ENCODE results near the gene UCHL3. TPM values are rescaled to one million over a fixed set of nuclear protein-coding genes. Genes with fewer than 3 reads are reported as not detected.

Gene UCHL3
- total RNA-seq = 10 to 100 TPM; 42.9 to 50.7 TPM

DNA sequence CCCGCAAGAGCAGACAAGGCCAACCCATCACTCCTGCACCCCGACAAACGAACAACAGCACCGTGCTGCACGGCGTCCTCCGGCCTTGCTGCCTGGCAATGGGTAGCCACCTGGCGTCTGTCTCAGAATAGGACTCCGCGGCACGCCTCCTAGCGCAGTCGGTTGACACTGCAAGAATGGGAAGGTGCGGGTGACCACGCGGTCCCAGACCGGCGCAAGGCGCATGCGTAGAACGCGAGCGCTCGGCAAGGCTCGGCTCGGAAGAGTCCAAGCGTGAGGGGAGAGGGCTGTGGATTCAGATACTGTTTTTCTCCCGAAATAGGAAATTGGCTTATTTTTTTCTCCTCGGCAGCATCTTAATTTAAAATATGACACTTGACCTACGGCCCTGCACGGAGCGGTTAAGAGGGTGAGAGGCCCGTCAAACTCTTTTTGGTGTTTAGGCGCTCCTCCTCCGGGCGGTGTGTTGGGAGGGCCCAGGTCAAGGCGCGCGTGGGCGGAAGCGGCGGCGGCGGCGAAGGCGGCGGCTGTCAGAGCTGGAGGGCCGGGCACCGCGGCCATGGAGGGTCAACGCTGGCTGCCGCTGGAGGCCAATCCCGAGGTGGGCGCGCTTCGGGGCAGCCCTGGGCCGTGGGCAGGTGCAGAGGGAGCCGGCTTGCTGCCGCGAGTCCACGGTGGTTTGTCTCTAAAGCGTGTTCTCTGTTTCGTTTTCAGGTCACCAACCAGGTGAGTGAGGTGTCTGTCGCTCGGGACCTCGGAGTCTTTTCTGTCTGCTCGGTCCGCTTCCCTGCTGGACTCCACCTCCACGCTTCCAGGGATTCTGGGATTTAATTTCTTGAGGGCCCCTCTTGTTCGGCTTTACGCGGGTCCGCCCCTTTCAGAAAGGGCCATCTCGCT is at the start of gene UCHL3:
TSS of gene UCHL3 (plus strand) at position 530 of the 897 bp plus-strand sequence. CDS start at position 560, 30 bp downstream.
- DNase-seq = peak; percentile 98
- TF ChIP-seq, protein P1, sequence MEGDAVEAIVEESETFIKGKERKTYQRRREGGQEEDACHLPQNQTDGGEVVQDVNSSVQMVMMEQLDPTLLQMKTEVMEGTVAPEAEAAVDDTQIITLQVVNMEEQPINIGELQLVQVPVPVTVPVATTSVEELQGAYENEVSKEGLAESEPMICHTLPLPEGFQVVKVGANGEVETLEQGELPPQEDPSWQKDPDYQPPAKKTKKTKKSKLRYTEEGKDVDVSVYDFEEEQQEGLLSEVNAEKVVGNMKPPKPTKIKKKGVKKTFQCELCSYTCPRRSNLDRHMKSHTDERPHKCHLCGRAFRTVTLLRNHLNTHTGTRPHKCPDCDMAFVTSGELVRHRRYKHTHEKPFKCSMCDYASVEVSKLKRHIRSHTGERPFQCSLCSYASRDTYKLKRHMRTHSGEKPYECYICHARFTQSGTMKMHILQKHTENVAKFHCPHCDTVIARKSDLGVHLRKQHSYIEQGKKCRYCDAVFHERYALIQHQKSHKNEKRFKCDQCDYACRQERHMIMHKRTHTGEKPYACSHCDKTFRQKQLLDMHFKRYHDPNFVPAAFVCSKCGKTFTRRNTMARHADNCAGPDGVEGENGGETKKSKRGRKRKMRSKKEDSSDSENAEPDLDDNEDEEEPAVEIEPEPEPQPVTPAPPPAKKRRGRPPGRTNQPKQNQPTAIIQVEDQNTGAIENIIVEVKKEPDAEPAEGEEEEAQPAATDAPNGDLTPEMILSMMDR (IDR thresholded peaks at IDR 0.05) = peak; percentile 81
- Histone ChIP-seq H3K9ac (ENCODE audit: low read depth in 2 of 2, low read length in 2 of 2) (peak within 1 kb of the TSS; percentile 77 to 97), H3K36me3 (no peaks in the 10 kb centered on the region), H3K27me3 (no peaks in the 10 kb centered on the region), H3K4me1 (no peaks in the 10 kb centered on the region), H3K9me3 (no peaks in the 10 kb centered on the region), H3K27ac (peak within 1 kb of the TSS; percentile 70), H3K4me3 (peak within 1 kb of the TSS; percentile 71)
- intact Hi-C loops (cut with DNase I) = no loop called here

DNA sequence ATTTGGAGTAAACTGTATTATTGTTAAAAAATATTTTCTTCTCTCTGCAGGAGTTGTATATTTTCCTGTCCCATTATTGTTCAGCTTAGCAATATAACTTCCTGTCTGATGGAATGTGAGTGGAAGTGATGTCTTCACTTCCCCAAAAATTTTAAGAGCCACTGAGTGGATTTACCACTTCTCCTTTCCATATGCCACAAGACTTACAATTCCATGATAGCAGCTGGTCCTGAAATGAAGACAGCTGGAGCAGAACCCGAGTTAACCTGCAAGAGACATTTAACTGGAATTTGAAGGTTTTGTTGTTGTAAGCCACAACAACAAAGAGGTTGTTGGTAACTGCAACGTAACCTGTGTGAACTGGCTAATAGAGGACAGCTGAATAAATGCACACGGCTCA is 44.3 kb upstream of the UCHL3 start:
- no peaks in the 10 kb centered on the region for H3K4me1 ChIP-seq
- TF ChIP-seq, protein P1 (IDR thresholded peaks at IDR 0.05) = no peak
- DNase-seq = no peak
- H3K27ac ChIP-seq = no peak overlapping the region
- H3K9ac ChIP-seq (ENCODE audit: low read depth in 2 of 2, low read length in 2 of 2) = no peak overlapping the region
- intact Hi-C loops (cut with DNase I) = no loop called here
- no peaks in the 10 kb centered on the region for H3K36me3 ChIP-seq
- H3K27me3 ChIP-seq = no peaks in the 10 kb centered on the region
- no peaks in the 10 kb centered on the region for H3K9me3 ChIP-seq
- no peak overlapping the region for H3K4me3 ChIP-seq

DNA sequence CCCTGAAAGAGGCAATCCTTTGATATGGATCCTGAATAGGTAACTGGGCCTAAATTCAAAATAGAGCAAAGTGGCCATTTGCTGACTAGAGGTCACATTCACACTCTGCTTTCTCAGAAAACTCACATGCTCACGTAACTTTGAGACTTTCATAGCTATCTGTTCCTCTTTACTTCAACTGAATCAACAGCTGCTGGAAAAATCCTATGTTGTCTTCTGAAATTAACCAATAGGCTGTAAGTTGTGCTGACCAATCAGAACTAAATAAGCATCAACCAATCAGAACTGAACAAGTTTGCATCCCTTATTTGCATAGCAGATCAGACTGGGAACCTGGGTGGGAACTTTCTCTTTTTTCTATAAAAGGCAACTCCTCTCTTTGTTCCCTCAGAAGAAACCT is 43.6 kb upstream of the UCHL3 start:
- H3K36me3 ChIP-seq = no peaks in the 10 kb centered on the region
- H3K27ac ChIP-seq = no peak overlapping the region
- DNase-seq = no peak
- H3K9me3 ChIP-seq = no peaks in the 10 kb centered on the region
- intact Hi-C loops (cut with DNase I) = no loop called here
- H3K27me3 ChIP-seq = no peaks in the 10 kb centered on the region
- TF ChIP-seq, protein P1 (IDR thresholded peaks at IDR 0.05) = no peak
- no peaks in the 10 kb centered on the region for H3K4me1 ChIP-seq
- H3K9ac ChIP-seq (ENCODE audit: low read depth in 2 of 2, low read length in 2 of 2) = no peak overlapping the region
- no peak overlapping the region for H3K4me3 ChIP-seq

DNA sequence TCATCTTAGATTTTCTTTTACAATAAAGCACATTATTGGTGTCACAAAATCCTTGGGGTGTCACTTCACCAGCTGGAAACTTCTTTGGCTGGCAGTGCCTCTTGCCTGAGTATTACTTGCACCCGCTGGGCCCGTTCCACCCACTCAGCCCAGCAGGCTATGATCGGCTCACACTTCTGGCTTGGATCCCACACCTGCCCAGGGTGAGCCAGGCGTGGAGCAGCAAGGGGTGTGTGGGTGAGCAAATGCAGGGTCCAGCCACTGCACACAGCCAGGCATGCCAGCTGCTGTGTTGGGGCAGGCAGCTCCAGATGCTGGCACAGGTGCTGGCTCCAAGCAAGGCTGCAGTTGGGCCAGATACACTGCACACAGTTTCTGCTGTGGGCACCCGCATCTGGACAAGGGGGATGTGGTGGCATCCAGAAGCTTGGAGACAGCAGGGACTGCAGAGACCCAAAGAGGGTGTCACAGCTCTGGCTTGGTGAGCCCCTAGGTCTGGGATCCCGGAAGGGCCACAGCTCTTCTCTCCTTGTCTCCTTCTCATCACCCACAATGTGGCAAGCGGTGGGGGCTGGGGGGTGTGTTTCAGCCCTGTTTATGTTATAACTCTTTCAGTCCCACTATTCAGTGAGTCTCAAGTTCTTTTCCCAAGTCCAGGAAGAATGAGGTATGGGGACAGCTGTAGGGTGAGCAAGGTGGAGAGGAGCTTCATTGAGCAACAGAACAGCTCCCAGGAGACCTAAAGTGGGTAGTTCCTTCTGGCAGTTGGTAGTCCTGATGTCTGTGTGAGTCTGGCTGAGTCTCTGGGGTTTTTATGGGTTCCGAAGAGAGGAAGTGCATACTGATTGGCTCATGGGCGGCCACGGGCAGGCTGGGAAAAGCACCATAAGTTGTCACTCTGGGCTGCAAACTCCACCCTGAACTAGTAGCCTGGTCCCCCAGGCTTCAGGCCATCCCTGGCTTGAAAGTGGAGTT is 42.3 kb upstream of the UCHL3 start:
- Histone ChIP-seq H3K9ac (ENCODE audit: low read depth in 2 of 2, low read length in 2 of 2) (no peak overlapping the region), H3K27ac (no peak overlapping the region), H3K4me3 (no peak overlapping the region), H3K9me3 (no peaks in the 10 kb centered on the region), H3K27me3 (no peaks in the 10 kb centered on the region), H3K4me1 (no peaks in the 10 kb centered on the region), H3K36me3 (no peaks in the 10 kb centered on the region)
- no peak for DNase-seq
- intact Hi-C loops (cut with DNase I) = no loop called here
- TF ChIP-seq, protein P1 (IDR thresholded peaks at IDR 0.05) = no peak

DNA sequence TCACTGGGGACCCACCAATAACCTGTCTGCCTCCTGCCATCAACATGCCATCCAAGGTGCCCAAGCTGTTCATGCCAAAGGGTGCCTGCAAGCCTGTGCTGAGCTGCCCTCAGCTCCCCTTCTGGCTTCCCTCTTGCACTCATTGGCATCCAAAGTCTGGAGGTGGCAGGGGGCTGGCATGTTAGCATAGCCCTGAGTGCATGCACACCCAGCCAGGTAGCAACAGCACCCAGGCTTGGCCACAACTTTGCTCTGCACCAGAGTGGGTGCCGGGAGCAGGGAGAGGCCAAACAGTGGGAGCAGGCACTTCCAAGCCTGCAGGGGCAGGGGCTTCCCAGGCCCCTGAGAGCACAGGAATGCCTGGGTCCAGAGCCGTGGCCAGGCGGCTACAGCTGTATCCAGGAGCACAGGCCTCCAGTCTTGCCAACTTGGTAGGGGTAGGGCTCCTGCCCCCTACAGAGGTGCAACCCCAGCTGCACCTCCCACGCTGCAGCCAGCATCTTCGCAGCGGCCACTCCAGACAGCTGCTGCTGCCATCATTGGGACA is 41.5 kb upstream of the UCHL3 start:
- no peak for DNase-seq
- no peaks in the 10 kb centered on the region for H3K4me1 ChIP-seq
- H3K9ac ChIP-seq (ENCODE audit: low read depth in 2 of 2, low read length in 2 of 2) = no peak overlapping the region
- TF ChIP-seq, protein P1 (IDR thresholded peaks at IDR 0.05) = no peak
- no peaks in the 10 kb centered on the region for H3K27me3 ChIP-seq
- H3K36me3 ChIP-seq = no peaks in the 10 kb centered on the region
- no peaks in the 10 kb centered on the region for H3K9me3 ChIP-seq
- H3K4me3 ChIP-seq = no peak overlapping the region
- H3K27ac ChIP-seq = no peak overlapping the region
- intact Hi-C loops (cut with DNase I) = no loop called here

Measured in colonic mucosa (tissue), 4 donors.